HG03439 (cell line): ENCODE data around the gene BARX1.
"Not testable (repeated sequence)": the region's sequence is repeated elsewhere in the genome, so short reads cannot be mapped to it uniquely, and the experiment has no call there.

Source experiments
- ATAC-seq: cut with Tn5 transposase; IDR thresholded peaks from one replicate; pipeline ENCODE4 v1.9.1; 2021; ENCODE audit warnings: mild to moderate bottlenecking, moderate library complexity; ENCODE audit not compliant: unreplicated experiment

The BARX1 gene, protein sequence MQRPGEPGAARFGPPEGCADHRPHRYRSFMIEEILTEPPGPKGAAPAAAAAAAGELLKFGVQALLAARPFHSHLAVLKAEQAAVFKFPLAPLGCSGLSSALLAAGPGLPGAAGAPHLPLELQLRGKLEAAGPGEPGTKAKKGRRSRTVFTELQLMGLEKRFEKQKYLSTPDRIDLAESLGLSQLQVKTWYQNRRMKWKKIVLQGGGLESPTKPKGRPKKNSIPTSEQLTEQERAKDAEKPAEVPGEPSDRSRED

DNA sequence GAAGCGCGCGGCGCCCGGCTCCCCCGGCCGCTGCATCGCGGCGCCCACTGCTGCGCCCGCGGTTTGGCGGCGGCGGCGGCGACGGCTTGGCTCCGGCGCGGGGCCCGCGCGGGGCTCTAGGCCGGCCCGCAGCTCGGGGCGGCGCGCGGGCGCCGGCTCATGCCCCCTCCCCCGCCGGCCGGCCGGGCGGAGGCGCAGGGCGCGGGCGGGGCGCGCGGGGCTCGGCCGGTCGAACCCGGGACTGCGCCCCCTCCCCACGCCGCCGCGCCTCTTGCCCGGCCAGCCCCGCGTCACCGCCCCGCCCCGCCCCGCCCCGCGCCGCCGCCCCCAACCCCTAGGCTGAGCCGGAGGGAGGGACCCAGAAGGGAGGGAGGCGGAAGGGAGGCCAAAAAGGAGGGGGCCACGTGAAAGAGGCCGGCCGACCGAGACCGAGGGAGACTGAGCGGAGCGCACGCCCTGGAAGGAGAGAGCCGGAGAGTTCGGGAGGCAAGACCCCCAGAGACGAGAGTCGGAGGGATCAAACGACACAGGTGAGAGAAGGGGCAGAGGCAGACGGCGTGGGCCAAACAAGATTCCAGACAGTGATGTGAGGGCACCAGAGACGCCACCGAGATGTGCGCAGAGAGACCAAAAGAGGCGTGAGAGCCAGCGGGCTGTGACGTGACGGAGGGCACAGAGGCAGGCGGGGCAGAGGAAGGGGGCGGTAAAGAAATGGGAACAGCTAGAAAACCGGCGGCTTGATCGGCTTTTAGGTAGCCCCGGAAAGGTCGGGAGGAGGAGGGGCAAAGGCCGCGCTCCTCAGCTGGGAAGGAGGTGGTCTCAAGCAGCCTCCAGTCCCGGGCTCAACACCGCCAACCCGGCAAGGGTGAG is at the start of gene BARX1:
Gene BARX1 (minus strand): TSS at position 245 of the 870 bp plus-strand sequence. CDS start 209 bp downstream, at position 36.
- no peak for ATAC-seq

DNA sequence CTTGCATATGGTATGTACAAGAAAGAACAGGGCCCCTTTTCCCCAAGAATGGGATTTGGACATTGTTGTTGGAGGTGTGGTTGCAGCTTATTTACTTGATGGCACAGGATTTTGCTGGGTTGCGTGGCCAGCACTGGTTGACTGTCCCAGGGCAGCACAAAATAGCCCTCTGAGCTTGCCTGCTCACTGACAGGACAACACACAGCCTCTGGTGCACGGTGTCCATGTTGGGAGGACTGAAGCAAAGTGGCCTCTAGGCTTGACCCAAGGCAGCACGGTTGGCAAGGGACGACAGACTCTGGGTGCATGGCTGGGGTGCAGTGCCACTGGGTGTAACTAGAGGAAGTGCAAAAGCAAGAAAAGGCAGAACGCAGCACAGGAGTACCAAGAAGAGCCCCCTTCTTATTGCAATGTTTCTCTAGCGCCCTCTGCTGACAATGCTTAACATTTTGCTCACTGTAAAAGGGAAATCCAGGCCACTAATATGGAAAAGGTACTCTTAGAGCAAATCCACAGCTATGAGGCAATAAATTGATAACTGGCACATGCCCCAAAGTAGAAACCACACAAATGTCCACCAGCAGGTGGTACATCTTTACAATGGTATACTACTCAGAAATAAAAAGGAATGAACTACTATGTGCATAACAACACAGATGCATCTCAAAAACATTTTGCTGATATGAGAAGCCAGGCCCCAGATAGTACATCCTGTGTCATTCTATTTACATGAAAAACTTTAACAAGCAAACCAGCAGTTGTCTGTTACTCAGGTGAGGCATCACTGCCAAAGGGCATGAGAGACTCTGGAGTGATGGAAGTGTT is 47.4 kb upstream of the BARX1 start:
- ATAC-seq = no peak

DNA sequence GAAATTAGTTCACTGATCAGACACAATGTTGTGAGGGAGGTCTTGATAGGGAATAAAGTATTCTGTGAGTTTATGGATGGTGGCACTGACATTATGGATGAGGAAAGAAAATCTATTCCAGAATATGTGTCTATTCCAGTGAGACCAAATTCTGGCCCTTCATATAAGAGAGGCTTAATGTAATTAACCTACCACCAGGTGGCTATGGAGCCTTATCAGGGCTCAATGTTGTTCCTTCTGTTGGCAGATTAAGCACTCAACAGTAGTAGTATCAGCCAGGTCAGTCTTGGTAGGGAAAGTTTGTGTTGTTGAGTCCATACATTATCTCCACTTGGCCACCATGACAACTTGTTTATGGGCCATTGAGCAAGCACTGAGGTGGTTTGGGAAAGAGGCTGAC is 41.7 kb upstream of the BARX1 start:
- no peak for ATAC-seq

DNA sequence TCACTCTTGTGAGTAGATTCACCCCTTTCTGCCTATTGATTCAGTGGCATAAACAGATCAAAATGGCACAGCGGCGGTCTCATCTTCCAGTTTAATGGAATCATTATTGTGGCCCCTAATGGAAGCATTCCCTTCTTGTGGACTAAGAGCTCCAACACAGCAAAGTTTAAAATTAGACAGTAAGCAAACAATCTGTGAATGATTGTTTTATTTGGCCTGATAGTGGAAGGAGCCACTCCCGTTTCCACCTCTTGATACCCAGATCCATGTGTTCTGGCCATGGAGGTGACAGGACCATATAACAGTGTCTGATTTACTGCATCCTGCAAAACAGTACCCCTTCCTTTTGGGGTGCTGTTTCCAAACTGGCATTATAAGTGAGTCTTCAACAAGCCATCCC is 41.2 kb upstream of the BARX1 start:
- ATAC-seq = no peak

DNA sequence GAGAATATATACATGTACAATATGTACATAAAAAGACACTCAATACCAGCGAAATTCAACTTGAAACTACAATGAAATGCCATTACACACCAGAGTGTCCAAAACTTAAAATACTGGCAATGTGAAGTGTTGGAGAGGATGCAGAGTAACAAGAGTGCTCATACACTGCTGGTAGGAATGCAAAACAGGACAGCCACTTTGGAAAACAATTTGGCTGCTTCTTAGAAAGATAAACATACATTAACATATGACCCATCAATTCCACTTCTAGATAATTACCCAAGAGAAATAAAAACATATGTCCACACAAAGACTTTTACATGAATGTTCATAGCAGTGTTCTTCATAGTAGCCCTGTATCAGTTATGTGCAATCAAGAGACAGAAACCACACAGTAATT is 39.4 kb upstream of the BARX1 start:
- ATAC-seq = no peak

DNA sequence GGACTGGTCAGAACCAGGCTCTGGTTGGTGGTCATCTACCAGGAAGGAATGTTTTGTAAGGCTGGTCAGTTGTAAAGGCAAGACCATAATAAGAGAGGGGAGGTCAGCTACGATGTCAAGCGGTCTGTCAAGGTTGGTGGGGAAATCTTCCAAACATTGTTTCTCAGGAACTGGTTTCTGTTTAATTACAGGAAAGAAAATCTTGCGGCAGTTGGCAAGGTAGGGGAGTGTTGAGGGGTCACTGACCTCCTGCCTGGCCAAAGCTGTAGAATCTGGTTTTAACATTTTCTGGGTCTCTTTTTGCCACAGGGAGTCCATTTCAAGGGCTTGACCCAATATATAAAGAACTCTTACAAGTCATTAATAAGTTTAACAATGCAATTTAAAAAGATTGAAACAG is 39.0 kb upstream of the BARX1 start:
- ATAC-seq = no peak

DNA sequence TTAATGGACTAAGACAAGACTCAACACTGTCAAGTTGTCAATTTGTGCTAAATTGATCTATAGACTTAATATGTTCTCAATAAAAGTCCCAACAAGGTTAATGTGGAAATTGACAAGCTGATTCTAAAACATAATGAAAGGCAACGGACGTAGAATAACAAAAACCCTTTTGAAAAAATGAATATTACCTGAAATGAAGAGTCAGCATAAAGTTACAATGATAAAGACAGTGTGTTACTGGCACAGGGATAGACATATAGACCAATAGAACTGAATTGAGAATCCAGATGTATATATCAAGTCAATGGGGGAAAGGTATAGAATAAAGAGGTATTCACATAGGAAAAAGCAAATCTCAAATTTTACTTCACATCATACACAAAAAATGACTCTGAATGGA is 37.7 kb upstream of the BARX1 start:
- no peak for ATAC-seq

DNA sequence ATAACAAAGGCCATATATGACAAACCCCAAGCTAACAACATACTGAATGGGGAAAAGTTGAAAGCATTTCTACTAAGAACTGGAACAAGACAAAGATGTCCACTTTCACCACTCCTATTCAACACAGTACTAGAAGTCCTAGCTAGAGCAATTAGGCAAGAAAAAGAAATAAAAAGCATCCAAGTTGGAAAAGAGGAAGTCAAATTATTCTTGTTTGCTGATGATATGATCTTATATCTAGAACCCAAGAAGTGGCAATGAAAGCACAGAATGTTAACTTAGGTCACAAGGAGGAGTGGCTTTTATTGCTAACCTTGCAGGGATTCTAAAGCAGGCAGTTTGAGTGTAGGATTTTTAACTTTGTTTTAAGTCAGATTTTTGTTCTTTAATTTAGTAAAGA is 35.3 kb upstream of the BARX1 start:
- ATAC-seq = no peak

DNA sequence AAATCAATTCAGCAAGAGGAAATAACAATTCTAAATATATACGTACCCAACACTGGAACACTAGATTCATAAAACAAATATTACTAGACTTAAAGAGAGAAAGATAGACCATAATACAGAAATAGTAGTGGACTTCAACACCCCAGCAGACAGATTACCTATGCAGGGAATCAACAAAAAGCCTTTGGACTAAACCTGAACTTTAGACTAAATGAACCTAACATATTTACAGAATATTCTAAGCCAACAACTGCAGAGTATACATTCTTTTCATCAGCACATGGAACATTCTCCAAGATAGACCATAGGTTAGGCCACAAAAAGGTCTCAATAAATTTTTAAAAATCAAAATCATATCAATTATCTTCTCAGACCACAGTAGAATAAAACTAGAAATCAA is 32.9 kb upstream of the BARX1 start:
- no peak for ATAC-seq

DNA sequence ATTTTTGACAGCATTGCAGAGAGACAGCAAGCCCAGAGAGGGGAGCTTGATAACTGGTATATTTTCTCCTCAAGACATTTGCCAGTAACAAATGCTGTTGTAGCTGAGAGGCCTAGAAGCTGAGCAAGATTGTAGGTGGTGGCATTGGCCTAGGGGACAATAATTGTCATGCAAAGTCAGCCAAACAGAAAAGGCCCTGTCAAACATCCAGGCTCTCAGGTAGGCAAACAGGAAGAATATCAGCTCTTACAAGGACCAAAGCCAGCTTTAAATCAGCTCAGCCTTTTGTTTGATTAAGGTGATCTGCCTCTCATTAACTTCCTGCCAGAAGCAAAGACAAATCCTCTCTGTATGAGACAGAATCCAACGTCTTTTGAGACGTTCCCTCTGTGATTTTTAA is 29.7 kb upstream of the BARX1 start:
- no peak for ATAC-seq

DNA sequence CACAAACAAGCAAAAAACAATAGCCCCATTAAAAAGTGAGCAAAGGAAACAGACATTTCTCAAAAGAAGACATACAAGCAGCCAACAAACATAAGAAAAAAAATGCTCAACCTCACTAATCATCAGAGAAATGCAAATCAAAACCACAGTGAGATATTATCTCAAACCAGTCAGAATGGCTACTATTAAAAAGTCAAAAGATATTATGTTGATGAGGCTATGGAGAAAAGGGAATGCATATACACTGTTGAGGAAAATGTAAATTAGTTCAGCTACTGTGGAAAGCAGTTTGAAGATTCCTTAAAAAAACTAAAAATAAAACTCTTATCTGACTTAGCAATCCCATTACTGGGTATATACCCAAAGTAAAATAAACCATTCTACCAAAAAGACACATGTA is 28.7 kb upstream of the BARX1 start:
- ATAC-seq = no peak

DNA sequence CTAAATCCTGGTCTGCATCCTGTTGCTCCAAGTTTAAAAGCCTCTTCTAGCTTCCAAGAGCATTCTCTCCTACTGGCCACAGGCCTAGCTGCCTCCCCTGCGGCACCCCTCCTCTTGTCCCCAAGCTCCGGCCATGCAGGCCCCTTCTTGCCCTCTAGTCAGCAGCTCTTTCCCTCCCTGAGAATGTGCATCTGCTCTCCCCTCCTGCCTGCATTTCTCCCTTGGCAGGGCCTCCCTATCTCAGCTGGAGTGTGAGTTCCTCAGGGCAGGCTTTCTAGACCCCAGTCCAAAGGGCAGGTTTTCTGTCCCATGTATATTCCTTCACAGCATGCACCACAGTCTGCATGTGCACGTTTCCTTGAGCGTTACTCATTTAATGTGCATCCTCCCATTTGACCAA is 24.6 kb upstream of the BARX1 start:
- ATAC-seq = no peak

DNA sequence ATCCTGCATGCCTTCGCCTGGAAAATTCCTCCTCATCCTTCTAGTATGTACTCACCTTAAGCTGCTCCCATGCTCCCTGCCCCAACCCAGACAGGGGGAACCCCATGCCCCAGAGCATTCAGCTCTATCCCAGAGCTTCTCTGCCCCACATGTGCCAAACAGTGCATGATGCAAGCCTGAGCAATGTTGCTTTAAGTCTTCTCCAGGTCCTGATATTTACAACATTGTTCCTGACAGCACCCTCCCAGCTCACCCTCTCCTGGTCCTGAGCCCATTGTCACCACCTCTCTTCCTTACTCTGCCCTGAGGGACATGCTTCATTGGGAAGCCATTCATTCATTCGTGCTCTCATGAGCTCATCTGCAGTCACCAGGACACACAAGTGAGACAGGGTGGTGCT is 23.4 kb upstream of the BARX1 start:
- no peak for ATAC-seq

DNA sequence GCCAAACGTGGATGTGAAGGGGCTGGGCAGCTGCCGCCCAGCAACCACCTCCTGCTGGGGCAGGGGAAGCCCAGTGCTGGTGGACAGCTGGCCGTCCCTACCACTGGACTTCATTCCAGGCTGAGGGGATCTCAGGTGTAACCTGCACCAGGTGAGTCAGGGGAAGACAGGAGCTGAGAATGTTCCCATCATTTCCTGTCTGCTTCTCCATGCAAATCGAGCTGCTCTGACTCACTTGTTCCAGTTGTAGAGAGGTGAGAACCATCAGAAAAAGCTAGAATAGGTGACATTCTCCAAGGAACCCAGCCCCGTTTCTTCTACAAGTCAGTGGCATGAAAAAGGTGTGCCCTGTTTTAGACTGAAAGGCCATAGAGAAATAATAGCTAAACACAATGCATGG is 21.8 kb upstream of the BARX1 start:
- ATAC-seq = no peak

DNA sequence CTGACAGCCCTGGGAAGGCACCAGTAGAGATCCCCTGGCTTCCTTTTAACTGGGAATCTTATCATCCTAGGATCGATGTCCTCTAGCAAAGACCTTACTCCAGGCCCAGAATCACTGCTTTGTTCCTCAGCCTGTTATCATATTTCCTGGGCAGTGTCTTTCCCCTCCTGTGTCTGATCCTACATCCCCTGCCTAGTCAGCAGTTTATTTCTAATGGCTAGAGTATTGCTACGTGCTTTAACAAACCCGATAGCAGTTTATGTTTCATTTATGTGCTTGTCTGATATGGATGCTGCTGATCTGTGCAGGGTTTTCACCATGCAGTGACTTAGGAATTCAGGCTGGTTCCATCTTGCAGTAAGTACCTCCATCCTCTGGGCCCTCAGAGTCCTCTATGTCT is 20.9 kb upstream of the BARX1 start:
- ATAC-seq = no peak

DNA sequence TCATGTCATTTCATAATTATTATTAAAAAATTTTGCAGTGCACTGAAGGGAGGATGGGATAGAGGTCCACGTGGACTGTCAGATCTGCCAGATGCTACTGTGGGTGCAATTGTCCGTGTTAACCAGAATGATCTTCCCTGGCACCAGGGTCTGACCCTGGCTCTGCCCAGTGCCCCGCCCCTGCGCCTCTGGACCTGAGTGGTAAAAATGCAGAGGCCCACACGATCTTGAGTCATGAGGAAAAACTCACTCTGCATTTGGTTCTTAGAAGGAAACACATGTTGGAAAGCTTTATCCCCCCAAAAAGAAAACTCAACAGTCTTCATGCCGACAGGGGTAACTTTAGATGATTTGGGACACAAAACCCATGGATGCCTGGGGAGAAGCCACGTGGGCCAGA is 20.1 kb upstream of the BARX1 start:
- no peak for ATAC-seq

DNA sequence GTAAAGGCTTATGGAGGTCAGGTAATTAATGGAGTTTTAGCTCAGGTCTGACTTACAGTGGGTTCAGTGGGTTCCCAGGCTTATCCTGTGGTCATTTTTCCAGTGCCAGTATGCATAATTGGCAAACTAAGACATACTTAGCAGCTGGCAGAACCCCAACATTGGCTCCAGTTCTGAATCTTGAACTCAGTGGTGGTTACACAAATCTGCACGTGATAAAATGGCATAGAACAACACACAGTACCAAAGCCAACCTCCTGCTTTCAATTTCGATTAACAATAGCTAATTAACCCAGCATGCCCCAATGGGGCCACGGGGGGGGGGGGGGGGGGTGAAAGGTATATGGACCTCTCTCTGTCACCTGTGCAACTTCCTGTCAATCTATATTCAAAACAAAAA is 19.0 kb upstream of the BARX1 start:
- no peak for ATAC-seq

DNA sequence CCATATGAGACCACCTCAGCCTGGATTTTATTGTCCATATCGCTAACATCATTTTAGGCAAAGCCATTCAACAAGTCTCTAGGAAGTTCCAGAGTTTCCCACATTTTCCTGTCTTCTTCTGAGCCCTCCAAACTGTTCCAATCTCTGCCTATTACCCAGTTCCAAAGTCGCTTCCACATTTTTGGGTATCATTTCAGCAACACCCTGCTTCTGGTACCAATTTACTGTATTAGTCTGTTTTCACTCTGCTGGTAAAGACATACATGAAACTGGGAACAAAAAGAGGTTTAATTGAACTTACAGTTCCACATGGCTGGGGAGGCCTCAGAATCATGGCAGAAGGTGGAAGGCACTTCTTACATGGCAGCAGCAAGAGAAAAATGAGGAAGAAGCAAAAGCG is 17.5 kb upstream of the BARX1 start:
- ATAC-seq = not testable (repeated sequence)

DNA sequence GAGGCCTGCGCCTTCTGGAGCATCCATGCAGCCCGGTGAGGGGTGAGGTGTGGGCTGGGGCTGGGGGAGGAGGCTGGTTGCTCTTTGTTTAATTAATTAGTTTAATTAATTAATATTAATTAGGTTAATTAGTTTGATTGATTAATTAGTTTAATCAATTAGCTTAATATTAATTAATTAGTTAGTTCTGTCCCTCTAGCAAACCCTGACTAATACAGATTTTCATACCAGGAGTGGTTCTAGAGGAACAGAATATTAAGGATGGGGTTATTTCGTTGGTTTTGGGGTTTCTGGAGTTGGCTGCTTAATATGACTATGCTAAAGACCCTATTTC is 14.1 kb upstream of the BARX1 start:
- ATAC-seq = no peak

DNA sequence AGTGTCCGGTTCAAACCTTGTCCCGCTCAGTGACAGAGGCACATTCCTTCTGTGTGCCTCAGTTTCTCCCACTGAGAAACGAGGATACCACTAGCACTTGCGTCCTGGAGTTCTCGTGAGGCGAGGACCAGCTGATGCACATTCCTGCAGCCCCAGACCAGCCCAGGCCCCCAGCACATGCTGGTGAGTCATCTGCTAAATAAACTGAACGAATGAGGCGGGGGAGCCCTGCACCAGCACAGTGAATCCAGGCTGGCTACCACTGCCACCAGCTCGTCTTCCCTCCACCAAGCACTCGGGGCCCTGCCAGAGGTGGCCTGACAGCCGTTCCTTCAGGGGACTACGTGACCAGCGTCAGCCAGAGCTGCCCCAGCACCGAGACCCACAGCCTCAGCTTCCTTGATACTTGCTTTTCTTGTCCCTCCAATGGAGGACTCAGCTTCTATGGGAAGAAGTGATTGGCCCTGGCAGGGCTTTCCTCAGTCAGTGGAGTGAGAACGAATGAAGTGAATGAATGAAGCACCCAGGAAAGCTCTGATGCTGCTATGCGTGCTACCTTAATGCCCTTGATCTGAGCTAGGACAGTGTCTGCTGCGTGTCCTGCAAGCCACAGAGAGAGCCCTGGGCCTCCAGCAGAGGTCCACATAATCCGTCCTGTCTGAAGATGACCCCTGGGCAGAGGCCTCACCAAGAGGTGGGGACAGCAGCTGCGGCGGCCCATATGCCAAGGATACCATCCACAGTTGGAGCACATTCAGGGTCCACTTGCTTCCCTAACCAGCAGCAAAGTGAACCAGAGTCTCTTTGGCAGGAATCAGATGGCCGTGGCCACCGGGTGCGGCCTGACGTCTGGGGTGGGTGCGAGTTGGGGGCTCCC is 13.5 kb upstream of the BARX1 start:
- no peak for ATAC-seq
